Left renal pelvis (tissue), 4 donors: ENCODE results near the gene ZNF595. TPM values are rescaled to one million over a fixed set of nuclear protein-coding genes. Genes with fewer than 3 reads are reported as not detected.

ENCODE experiments used
- polyA plus RNA-seq, 4 donors: library from polyadenylated mRNA; unstranded; fragments of 120-200 nt; gene quantifications; one replicate each; pipeline ENCODE4 v1.2.1, GENCODE V29; 2013; ENCODE audit not compliant: insufficient read length in 4 of 4

ZNF595 gene
- polyA plus RNA-seq, 4 donors, result 14.2 to 40.5 (median 17.2) TPM

Other genes starting within 250 kb of the ZNF595 start
- 10 to 100 TPM in 2 of 4 donors, 1 to 10 TPM in 2; 8.6 to 16.9 (median 11.0) TPM for gene ZNF718, start 71.2 kb downstream of the ZNF595 start, polyA plus RNA-seq